Endothelial cell of umbilical vein (primary cell): ENCODE results near the gene MYOF. TPM values are rescaled to one million over a fixed set of nuclear protein-coding genes. Genes with fewer than 3 reads are reported as not detected.

Experiments used
- BruUV-seq: library from RNA; stranded (reverse); fragments of 400-500 nt; replicated peaks from 2 replicates; lab custom pipeline; 2021; lab: Mats Ljungman, UMichigan
- CTCF ChIA-PET: fragments of 300-600, 350-600 bp; sonication (Branson Sonifier 250); formaldehyde crosslinking; loops from one replicate; lab custom pipeline; 2021; ENCODE audit warnings: antibody characterized with exemption, inconsistent platforms; lab: Charles Lee
- POLR2A ChIA-PET: fragments of 300-600, 350-600 bp; sonication (Branson Sonifier 250); formaldehyde crosslinking; loops from one replicate; lab custom pipeline; 2021; ENCODE audit warnings: antibody characterized with exemption, inconsistent platforms; lab: Charles Lee
- DNase-seq: peaks from one replicate; pipeline ENCODE4 v3.0.0-alpha.2; 2011; ENCODE audit warnings: low read depth, low spot score
- FAIRE-seq: peaks from 2 replicates; lab custom pipeline; 2011; peaks lifted over from hg19 to GRCh38; lab: Jason Lieb, UNC
- H2AFZ ChIP-seq: 2 replicates; pipeline ENCODE4 v1.6.0; 2012; ENCODE audit warnings: low read depth, low read length, control low read depth, inconsistent platforms
- H3K27ac ChIP-seq: 2 replicates; pipeline ENCODE4 v1.5.1; 2011; ENCODE audit warnings: low read depth, mild to moderate bottlenecking, control low read depth, low read length, moderate library complexity; ENCODE audit not compliant: insufficient read depth
- H3K27me3 ChIP-seq, 2 experiments: 2 replicates each; pipeline versions ENCODE4 v1.6.0 to v1.6.1; 2011; ENCODE audit warnings: low read length in 2 of 2, mixed read lengths in 1 of 2; ENCODE audit not compliant: control insufficient read depth in 2 of 2, insufficient read depth in 2 of 2
- H3K36me3 ChIP-seq, 2 experiments: 2 replicates in 1 of 2; 3 replicates in 1 of 2; pipeline ENCODE4 v1.5.1; 2011; ENCODE audit warnings: low read length in 2 of 2, mild to moderate bottlenecking in 1 of 2, moderate library complexity in 1 of 2; ENCODE audit not compliant: control insufficient read depth in 2 of 2, insufficient read depth in 2 of 2; ENCODE audit errors: extremely low read depth in 1 of 2
- H3K4me1 ChIP-seq: 3 replicates; pipeline ENCODE4 v1.5.1; 2011; ENCODE audit warnings: mild to moderate bottlenecking, low read length; ENCODE audit not compliant: control insufficient read depth, insufficient read depth; ENCODE audit errors: extremely low read depth
- H3K4me2 ChIP-seq: 2 replicates; pipeline ENCODE4 v1.6.1; 2011; ENCODE audit warnings: low read length, control low read depth, mixed read lengths; ENCODE audit not compliant: insufficient read depth
- H3K4me3 ChIP-seq, 3 experiments: fragments of 200-600 bp in 1 of 3; sonication (generic), shearing (Covaris generic) in 1 of 3; replicated peaks in 1 of 3; 2 replicates each; pipeline ENCODE4 v1.5.1; 2011 to 2016; ENCODE audit warnings: control low read depth in 3 of 3, low read length in 3 of 3, mild to moderate bottlenecking in 2 of 3, inconsistent platforms in 1 of 3, low read depth in 1 of 3, moderate library complexity in 1 of 3; ENCODE audit not compliant: insufficient read depth in 1 of 3
- H3K79me2 ChIP-seq: 2 replicates; pipeline ENCODE4 v1.6.0; 2012; ENCODE audit warnings: low read length, inconsistent platforms; ENCODE audit not compliant: control insufficient read depth, insufficient read depth
- H3K9ac ChIP-seq: replicated peaks from 2 replicates; pipeline ENCODE3; 2011; ENCODE audit warnings: low read length, control low read depth; ENCODE audit not compliant: insufficient read depth; ENCODE audit errors: extremely low read depth
- H3K9me1 ChIP-seq: replicated peaks from 3 replicates; pipeline ENCODE4 v1.6.0; 2011; ENCODE audit warnings: mild to moderate bottlenecking, low read length; ENCODE audit not compliant: control insufficient read depth, insufficient read depth; ENCODE audit errors: extremely low read depth
- H3K9me3 ChIP-seq: replicated peaks from 2 replicates; pipeline ENCODE4 v1.5.1; 2012; ENCODE audit warnings: low read length, inconsistent platforms; ENCODE audit not compliant: control insufficient read depth, insufficient read depth
- H4K20me1 ChIP-seq: replicated peaks from 2 replicates; pipeline ENCODE3; 2011; ENCODE audit warnings: mild to moderate bottlenecking, low read length; ENCODE audit not compliant: control insufficient read depth, insufficient read depth; ENCODE audit errors: extremely low read depth
- EZH2 ChIP-seq: IDR thresholded peaks from 2 replicates; pipeline ENCODE4 v1.6.1; 2012; ENCODE audit warnings: borderline replicate concordance, low read depth, mild to moderate bottlenecking, moderate library complexity, low read length, inconsistent platforms; ENCODE audit not compliant: severe bottlenecking
- FOS ChIP-seq: IDR thresholded peaks from 2 replicates; pipeline ENCODE4 v1.6.1; 2011; ENCODE audit warnings: mild to moderate bottlenecking, low read length, moderate library complexity, borderline replicate concordance; ENCODE audit not compliant: insufficient read depth
- GATA2 ChIP-seq: IDR thresholded peaks from 2 replicates; pipeline ENCODE4 v1.7.0; 2011; ENCODE audit warnings: low read depth, mild to moderate bottlenecking, moderate library complexity, mixed read lengths, low read length; ENCODE audit not compliant: insufficient read length, insufficient read depth
- JUN ChIP-seq: IDR thresholded peaks from 2 replicates; pipeline ENCODE4 v1.6.1; 2011; ENCODE audit warnings: borderline replicate concordance, low read depth; ENCODE audit not compliant: insufficient read length, insufficient read depth
- MYC ChIP-seq: IDR thresholded peaks from one replicate; pipeline ENCODE4 v1.6.1; 2011; ENCODE audit warnings: mild to moderate bottlenecking, low read depth, low read length
- POLR2A ChIP-seq: IDR thresholded peaks from 2 replicates; pipeline ENCODE4 v1.6.1; 2012; ENCODE audit warnings: low read depth, mild to moderate bottlenecking, control low read depth, low read length
- POLR2AphosphoS5 ChIP-seq: IDR thresholded peaks from 2 replicates; pipeline ENCODE4 v1.6.1; 2012; ENCODE audit warnings: low read depth, mild to moderate bottlenecking, control low read depth, low read length, moderate library complexity; ENCODE audit not compliant: insufficient read depth
- dilution Hi-C: fragments of 300-500 bp; cut with MboI; formaldehyde crosslinking; loops from one replicate; pipeline ENCODE4 v1.15.0; 2019; ENCODE audit warnings: low sequenced_read_pairs; ENCODE audit not compliant: extremely low pct_ligation_motif_present
- intact Hi-C: fragments of 100-400 bp; cut with micrococcal nuclease; formaldehyde crosslinking; loops from one replicate; pipeline ENCODE4 v1.10.0; 2022
- polyA plus RNA-seq, 4 experiments: library from polyadenylated mRNA; depleted of rRNA in 3 of 4; stranded (reverse) in 3 of 4; unstranded in 1 of 4; fragments of >200 nt; gene quantifications; 2 replicates each; pipeline versions ENCODE4 v1.2.1 to v1.2.3, GENCODE V29; 2011 to 2012; ENCODE audit warnings: missing spikeins in 1 of 4
- total RNA-seq: library from RNA; stranded (reverse); gene quantifications from 2 replicates; pipeline ENCODE4 v1.2.3, GENCODE V29; 2021
- TF ChIP-seq, protein P1 (sequence below), 2 donors: IDR thresholded peaks; 1 replicate in 1 of 2; 2 replicates in 1 of 2; pipeline ENCODE4 v1.5.1; 2011; ENCODE audit warnings: low read length in 2 of 2, mild to moderate bottlenecking in 2 of 2, moderate library complexity in 2 of 2, control low read depth in 1 of 2, inconsistent platforms in 1 of 2, low read depth in 1 of 2; ENCODE audit not compliant: insufficient read depth in 1 of 2; ENCODE audit errors: extremely low read depth in 1 of 2
- TF ChIP-seq, protein P2 (sequence below): IDR thresholded peaks from 2 replicates; pipeline ENCODE4 v1.6.1; 2011; ENCODE audit not compliant: insufficient read depth, insufficient read length

The MYOF gene
- total and polyA plus RNA-seq, 2 donors (not counting 3 experiments of a cell fraction or from before 2014, with no cell fraction given): 98.4 to 379 TPM

DNA sequence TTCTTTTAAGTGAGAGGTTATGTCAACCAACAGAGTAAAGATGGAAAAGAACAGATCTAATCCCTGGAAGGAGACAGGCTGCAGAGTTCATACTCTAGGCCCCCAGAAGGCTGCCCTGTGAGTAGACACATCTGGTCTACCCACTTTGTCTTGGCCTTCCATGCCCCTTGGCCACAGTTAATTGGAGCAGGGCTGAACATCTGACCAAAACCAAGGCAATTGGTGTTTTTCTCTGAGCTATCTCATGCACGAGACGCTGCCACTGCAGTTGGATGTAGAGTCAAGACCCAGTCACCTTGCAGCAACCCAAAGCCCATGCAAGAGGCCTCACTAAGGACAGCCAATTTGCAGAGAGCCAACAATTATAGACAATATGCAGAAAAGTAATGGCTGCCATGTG is 9.0 kb downstream of the MYOF start:
- Histone ChIP-seq H3K9ac (no peak overlapping the region), H2AFZ (no peak overlapping the region), H3K36me3 (peaks cover 2 to 4% of the 10 kb centered on the region in 2 experiments), H3K9me1 (no peaks in the 10 kb centered on the region), H3K9me3 (no peaks in the 10 kb centered on the region), H3K27ac (no peak overlapping the region), H4K20me1 (no peaks in the 10 kb centered on the region), H3K79me2 (peaks cover 78% of the 10 kb centered on the region), H3K4me3 (no peak overlapping the region), H3K4me1 (peaks cover 82% of the 10 kb centered on the region), H3K27me3 (no peaks in the 10 kb centered on the region), H3K4me2 (no peak overlapping the region)
- POLR2A ChIA-PET: interaction anchor here (1.2 kb wide), 1 partner anchor 14 kb away, joined by 3 read pairs; no protein-coding TSS in a partner anchor
- intact Hi-C loops (no loop called here), dilution Hi-C loops (no loop called here)
- no TSS peak for BruUV-seq
- no peak for FAIRE-seq
- CTCF ChIA-PET: interaction anchor here (1.5 to 2.0 kb wide), 2 partner anchors 9 to 97 kb away, joined by 6 to 7 read pairs; partner anchors contain the start of gene MYOF
- TF ChIP-seq JUN (no peak), MYC (no peak), FOS (no peak), EZH2 (no peak), GATA2 (no peak), POLR2A (no peak), POLR2AphosphoS5 (no peak)
- TF ChIP-seq, protein P1, sequence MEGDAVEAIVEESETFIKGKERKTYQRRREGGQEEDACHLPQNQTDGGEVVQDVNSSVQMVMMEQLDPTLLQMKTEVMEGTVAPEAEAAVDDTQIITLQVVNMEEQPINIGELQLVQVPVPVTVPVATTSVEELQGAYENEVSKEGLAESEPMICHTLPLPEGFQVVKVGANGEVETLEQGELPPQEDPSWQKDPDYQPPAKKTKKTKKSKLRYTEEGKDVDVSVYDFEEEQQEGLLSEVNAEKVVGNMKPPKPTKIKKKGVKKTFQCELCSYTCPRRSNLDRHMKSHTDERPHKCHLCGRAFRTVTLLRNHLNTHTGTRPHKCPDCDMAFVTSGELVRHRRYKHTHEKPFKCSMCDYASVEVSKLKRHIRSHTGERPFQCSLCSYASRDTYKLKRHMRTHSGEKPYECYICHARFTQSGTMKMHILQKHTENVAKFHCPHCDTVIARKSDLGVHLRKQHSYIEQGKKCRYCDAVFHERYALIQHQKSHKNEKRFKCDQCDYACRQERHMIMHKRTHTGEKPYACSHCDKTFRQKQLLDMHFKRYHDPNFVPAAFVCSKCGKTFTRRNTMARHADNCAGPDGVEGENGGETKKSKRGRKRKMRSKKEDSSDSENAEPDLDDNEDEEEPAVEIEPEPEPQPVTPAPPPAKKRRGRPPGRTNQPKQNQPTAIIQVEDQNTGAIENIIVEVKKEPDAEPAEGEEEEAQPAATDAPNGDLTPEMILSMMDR (IDR thresholded peaks at IDR 0.05; ENCODE audit: extremely low read depth in 1 of 2, insufficient read depth in 1 of 2, low read depth in 1 of 2, low read length in 2 of 2): no peak
- TF ChIP-seq, protein P2, sequence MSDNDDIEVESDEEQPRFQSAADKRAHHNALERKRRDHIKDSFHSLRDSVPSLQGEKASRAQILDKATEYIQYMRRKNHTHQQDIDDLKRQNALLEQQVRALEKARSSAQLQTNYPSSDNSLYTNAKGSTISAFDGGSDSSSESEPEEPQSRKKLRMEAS: no peak
- DNase-seq: no peak
